Activated naive CD4-positive, alpha-beta T cell treated with anti-CD3 and anti-CD28 coated beads, Interleukin-2, amount 50 U/mL, for 24 hours (primary cell): ENCODE data around the gene MPEG1.

Source experiments
- H3K27ac Mint-ChIP-seq: one replicate; pipeline ENCODE4 v1.8.0; 2021; ENCODE audit warnings: mild to moderate bottlenecking, mixed read lengths
- H3K27me3 Mint-ChIP-seq: one replicate; pipeline ENCODE4 v1.8.0; 2021; ENCODE audit warnings: mixed read lengths
- H3K36me3 Mint-ChIP-seq: one replicate; pipeline ENCODE4 v1.8.0; 2021; ENCODE audit warnings: mixed read lengths
- H3K4me1 Mint-ChIP-seq: one replicate; pipeline ENCODE4 v1.8.0; 2021; ENCODE audit warnings: mixed read lengths
- H3K4me3 Mint-ChIP-seq: one replicate; pipeline ENCODE4 v1.8.0; 2021; ENCODE audit warnings: mild to moderate bottlenecking, mixed read lengths
- H3K9me3 Mint-ChIP-seq: one replicate; pipeline ENCODE4 v1.8.0; 2021; ENCODE audit warnings: mixed read lengths

MPEG1 gene

DNA sequence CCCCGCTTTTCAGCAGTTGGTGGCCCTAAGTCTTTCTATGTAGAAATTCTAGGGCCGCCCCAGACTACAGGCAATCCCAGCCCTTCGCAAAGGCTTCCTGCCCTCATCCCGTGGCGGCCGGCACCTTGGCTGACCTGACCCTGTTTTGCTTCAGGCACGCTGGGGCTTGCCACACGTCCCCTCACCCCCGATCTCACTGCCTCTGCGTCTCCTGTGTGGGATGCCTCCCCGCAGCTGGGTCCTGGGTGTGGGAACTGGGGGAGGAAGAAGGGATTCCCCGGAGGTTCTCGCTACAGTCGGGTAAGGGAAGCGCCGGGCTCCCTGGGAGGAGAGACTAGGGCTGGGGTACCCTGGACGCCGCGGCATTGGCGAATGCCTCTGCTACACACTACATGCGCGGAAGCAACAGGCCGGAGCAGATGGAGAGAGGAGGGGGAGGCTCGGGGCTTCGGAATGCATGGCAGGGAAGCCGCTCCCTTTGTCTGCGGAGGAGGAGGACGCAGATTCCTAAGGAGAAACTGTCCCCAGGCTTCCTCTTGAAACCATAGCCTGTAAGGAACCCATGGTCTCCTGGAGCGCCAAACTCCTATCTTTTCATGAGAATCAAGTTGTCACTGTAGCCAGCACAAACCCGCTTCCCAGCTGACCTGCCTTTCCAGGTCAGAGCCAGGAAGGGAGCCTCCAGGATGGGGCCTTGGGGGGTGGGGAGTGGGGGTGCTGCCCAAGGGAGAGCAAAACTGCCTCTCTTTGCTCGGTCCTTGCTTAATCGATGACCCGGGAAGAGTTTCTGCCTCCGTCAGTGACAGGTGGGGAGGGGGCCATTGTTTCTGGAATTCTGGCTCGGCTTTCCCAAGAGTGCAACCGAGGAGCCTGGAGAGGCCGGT, 39.4 kb downstream of the MPEG1 start:
- Mint-ChIP-seq H3K36me3 (no peaks in the 10 kb centered on the region), H3K4me3 (peak overlapping the region; percentile 87), H3K4me1 (peaks cover 13% of the 10 kb centered on the region), H3K9me3 (no peaks in the 10 kb centered on the region), H3K27me3 (peaks cover 6% of the 10 kb centered on the region), H3K27ac (no peak overlapping the region)

DNA sequence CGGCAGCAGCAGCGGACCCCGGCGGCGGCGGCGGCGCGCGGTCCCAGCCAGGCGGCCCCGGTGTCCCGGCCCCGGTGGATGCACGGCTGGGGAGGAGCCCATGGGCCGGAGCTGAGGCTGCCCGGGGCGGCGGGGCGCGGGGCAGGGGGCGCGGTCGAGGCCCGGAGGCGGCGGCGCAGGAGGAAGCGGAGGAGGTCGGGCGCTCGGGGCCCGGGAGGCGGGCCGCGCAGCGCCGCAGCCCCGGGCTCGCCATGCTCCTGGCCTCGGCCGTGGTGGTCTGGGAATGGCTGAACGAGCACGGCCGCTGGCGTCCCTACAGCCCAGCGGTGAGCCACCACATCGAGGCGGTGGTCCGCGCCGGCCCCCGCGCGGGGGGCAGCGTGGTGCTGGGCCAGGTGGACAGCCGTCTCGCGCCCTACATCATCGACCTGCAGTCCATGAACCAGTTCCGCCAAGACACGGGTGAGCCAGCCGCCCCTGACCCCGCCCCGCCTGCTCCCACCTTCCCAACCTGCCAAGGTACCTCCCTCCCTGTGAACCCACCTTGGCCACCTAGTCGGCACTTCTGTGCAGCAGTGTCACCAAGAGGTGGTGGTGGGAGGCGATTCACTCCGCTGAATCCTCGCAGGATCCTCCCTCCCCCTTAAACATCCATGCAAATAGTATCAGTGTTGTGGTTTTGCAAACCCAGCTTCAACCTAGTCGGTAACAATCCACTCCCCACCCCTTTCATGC, 40.2 kb downstream of the MPEG1 start:
- Mint-ChIP-seq H3K27me3 (peaks cover 6% of the 10 kb centered on the region), H3K27ac (no peak overlapping the region), H3K9me3 (no peaks in the 10 kb centered on the region), H3K4me1 (peaks cover 13% of the 10 kb centered on the region), H3K4me3 (peak overlapping the region; percentile 87), H3K36me3 (no peaks in the 10 kb centered on the region)

DNA sequence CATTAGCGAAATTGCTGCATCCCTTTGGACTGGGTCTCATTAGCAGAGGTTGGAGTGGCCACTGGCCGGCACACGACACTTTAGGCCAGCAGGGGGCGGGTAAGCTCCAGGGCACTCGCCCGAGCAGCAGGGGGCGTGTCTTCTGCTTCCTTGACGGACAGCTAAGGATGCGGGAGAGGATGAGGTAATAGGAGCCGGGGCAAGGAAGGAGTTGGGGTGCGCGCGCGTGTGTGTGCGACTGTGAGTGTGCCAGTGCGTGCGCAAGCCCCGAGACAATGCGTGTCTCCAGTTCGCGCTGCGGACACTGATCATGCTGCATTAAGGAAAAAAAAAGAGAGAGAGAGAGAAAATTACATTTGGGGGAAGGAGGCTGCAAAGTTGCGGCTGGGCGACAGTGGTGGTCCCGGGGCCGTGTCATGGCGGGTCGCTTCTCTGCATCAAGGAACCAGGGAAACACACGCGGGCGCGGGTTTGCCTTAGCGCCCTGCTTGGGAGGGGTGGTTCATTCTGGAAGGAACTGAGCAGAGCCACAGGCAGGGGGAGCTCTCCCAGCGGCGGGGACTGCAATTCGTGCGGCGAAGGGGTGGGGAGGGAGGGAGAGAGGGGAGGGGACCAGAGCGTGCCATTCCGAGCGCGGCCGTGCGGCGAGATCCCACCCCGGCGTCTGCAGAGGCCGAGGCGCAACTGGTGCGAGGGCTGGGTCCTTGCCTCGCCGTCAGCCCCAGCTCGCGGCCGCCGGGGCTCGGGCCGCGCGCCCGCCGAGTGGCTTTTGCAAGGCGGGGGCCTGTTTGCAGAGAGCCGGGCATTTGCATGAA, 41.0 kb downstream of the MPEG1 start, which contains the start of gene DTX4:
TSS of gene DTX4 (plus strand) at position 625 of the 815 bp plus-strand sequence. CDS start 464 bp downstream, outside the sequence.
- H3K27ac Mint-ChIP-seq: no peak within 1 kb of the TSS
- H3K36me3 Mint-ChIP-seq: no peaks in the 10 kb centered on the region
- peak within 1 kb of the TSS; percentile 87 for H3K4me3 Mint-ChIP-seq
- peaks cover 13% of the 10 kb centered on the region for H3K4me1 Mint-ChIP-seq
- H3K9me3 Mint-ChIP-seq: no peaks in the 10 kb centered on the region
- peaks cover 6% of the 10 kb centered on the region for H3K27me3 Mint-ChIP-seq

DNA sequence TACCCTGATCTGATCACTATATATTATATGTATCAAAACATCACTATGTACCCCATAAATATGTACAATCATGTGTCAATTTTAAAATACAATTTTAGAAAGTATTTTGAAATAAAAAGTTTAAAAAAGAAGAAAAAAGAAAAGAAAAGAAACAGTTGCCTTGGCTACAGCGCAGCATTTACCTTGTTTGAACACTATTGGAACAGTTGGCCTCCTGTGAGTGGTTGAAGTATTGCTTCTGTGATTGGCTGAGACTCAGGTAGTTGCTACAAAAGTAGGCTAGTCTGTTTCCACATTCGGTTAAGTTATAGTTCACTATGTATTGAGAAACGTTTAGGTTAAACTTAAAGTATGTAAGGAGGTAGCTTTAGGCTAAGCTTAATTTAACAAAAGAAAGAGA, 48.7 kb downstream of the MPEG1 start:
- H3K27me3 Mint-ChIP-seq: peaks cover 14% of the 10 kb centered on the region
- no peak overlapping the region for H3K4me3 Mint-ChIP-seq
- H3K27ac Mint-ChIP-seq: no peak overlapping the region
- H3K4me1 Mint-ChIP-seq: no peaks in the 10 kb centered on the region
- H3K36me3 Mint-ChIP-seq: no peaks in the 10 kb centered on the region
- H3K9me3 Mint-ChIP-seq: no peaks in the 10 kb centered on the region
